ENCODE measurements around the gene PRMT9. TPM values are rescaled to one million over a fixed set of nuclear protein-coding genes. Genes with fewer than 3 reads are reported as not detected.

PRMT9 gene
- total RNA-seq, 6 experiments from 2014 or later: 3.4 to 4.9 (median 4.6) TPM

GRCh38 chr4:147629783-147630730, 53.9 kb downstream of the PRMT9 start:
- DNase-seq (no peak), ATAC-seq (no peak)
- intact Hi-C loops (cut with DNase I): no loop called here
- Histone ChIP-seq H3K27ac (no peak overlapping the region), H3K4me1 (no peaks in the 10 kb centered on the region), H3K27me3 (no peaks in the 10 kb centered on the region), H3K36me3 (peaks cover 0 to 75% (median 5%) of the 10 kb centered on the region in 4 donors), H3K4me3 (no peak overlapping the region), H3K9me3 (no peaks in the 10 kb centered on the region)
- TF ChIP-seq POLR2A (IDR thresholded peaks at IDR 0.05) (no peak), CTCF (IDR thresholded peaks at IDR 0.05) (no peak)
- WGBS (ENCODE audit: insufficient coverage, low coverage, low lambda C conversion rate, missing lambda C conversion rate): 100% methylated on average over 1 of the region's 1 CpG

GRCh38 chr4:147628415-147628814, 55.5 kb downstream of the PRMT9 start:
- no peak for ATAC-seq
- Histone ChIP-seq H3K4me1 (no peaks in the 10 kb centered on the region), H3K27me3 (no peaks in the 10 kb centered on the region), H3K36me3 (peaks cover 0 to 76% (median 10%) of the 10 kb centered on the region in 4 donors), H3K4me3 (no peak overlapping the region), H3K27ac (no peak overlapping the region), H3K9me3 (no peaks in the 10 kb centered on the region)
- no peak for DNase-seq
- WGBS (ENCODE audit: insufficient coverage, low coverage, low lambda C conversion rate, missing lambda C conversion rate): 97% methylated on average over 3 of the region's 3 CpGs
- TF ChIP-seq CTCF (IDR thresholded peaks at IDR 0.05) (no peak), POLR2A (IDR thresholded peaks at IDR 0.05) (no peak)
- intact Hi-C loops (cut with DNase I): no loop called here

- 98% methylated on average over 4 of the region's 4 CpGs for WGBS (ENCODE audit: insufficient coverage, low coverage, low lambda C conversion rate, missing lambda C conversion rate)
- peaks cover 0 to 77% (median 8%) of the 10 kb centered on the region in 4 donors for H3K36me3 ChIP-seq
Observed at GRCh38 chr4:147626903-147627302, 57.1 kb downstream of the PRMT9 start.

GRCh38 chr4:147625733-147626132, 58.2 kb downstream of the PRMT9 start:
- ATAC-seq (no peak), DNase-seq (no peak)
- 84% methylated on average over 5 of the region's 6 CpGs for WGBS (ENCODE audit: insufficient coverage, low coverage, low lambda C conversion rate, missing lambda C conversion rate)
- H3K9me3 ChIP-seq: no peaks in the 10 kb centered on the region
- TF ChIP-seq CTCF (IDR thresholded peaks at IDR 0.05) (no peak), POLR2A (IDR thresholded peaks at IDR 0.05) (no peak)
- H3K36me3 ChIP-seq: peaks cover 0 to 73% (median 6%) of the 10 kb centered on the region in 4 donors
- no peak overlapping the region for H3K27ac ChIP-seq
- H3K4me1 ChIP-seq: peaks cover 0 to 7% (median 0%) of the 10 kb centered on the region in 4 donors
- intact Hi-C loops (cut with DNase I): no loop called here
- no peaks in the 10 kb centered on the region for H3K27me3 ChIP-seq
- no peak overlapping the region for H3K4me3 ChIP-seq

More at GRCh38 chr4:147626903-147627302, 57.1 kb downstream of the PRMT9 start:
- H3K27me3 ChIP-seq: no peaks in the 10 kb centered on the region
- DNase-seq (no peak), ATAC-seq (no peak)
- H3K9me3 ChIP-seq: no peaks in the 10 kb centered on the region
- H3K4me3 ChIP-seq: no peak overlapping the region
- TF ChIP-seq POLR2A (IDR thresholded peaks at IDR 0.05) (no peak), CTCF (IDR thresholded peaks at IDR 0.05) (no peak)
- intact Hi-C loops (cut with DNase I): no loop called here
- H3K4me1 ChIP-seq: no peaks in the 10 kb centered on the region
- no peak overlapping the region for H3K27ac ChIP-seq

All from right lobe of liver (tissue), 6 donors.